GM19193 (cell line): Measurements from ENCODE around the gene SCUBE1.

Source experiments
- POLR2A ChIP-seq: IDR thresholded peaks from 4 replicates; pipeline ENCODE4 v1.6.1; 2011; ENCODE audit not compliant: insufficient read depth, insufficient read length; ENCODE audit errors: extremely low read depth

SCUBE1 gene

GRCh38 chr22:43320943-43321900, 21.9 kb downstream of the SCUBE1 start:
- TF ChIP-seq POLR2A: no peak

- no peak for TF ChIP-seq POLR2A
Observed at GRCh38 chr22:43319661-43320486, 23.3 kb downstream of the SCUBE1 start.

- no peak for TF ChIP-seq POLR2A
Observed at GRCh38 chr22:43317239-43317638, 25.9 kb downstream of the SCUBE1 start.

GRCh38 chr22:43315687-43316217, 27.4 kb downstream of the SCUBE1 start:
- TF ChIP-seq POLR2A: no peak

- no peak for TF ChIP-seq POLR2A
Observed at GRCh38 chr22:43314611-43315010, 28.6 kb downstream of the SCUBE1 start.

- no peak for TF ChIP-seq POLR2A
Observed at GRCh38 chr22:43313890-43314474, 29.2 kb downstream of the SCUBE1 start.

- no peak for TF ChIP-seq POLR2A
Observed at GRCh38 chr22:43313244-43313889, 29.8 kb downstream of the SCUBE1 start.

GRCh38 chr22:43312608-43313007, 30.6 kb downstream of the SCUBE1 start:
- TF ChIP-seq POLR2A: no peak

- TF ChIP-seq POLR2A: no peak
Observed at GRCh38 chr22:43310798-43311197, 32.4 kb downstream of the SCUBE1 start.

- TF ChIP-seq POLR2A: no peak
Observed at GRCh38 chr22:43310311-43310710, 32.9 kb downstream of the SCUBE1 start.

- no peak for TF ChIP-seq POLR2A
Observed at GRCh38 chr22:43308836-43309235, 34.3 kb downstream of the SCUBE1 start.

- no peak for TF ChIP-seq POLR2A
Observed at GRCh38 chr22:43308060-43308830, 34.9 kb downstream of the SCUBE1 start.

- no peak for TF ChIP-seq POLR2A
Observed at GRCh38 chr22:43305806-43306205, 37.4 kb downstream of the SCUBE1 start.
